C4-2B (cell line): ENCODE data around the gene KLK5.

Experiments
- ZFX ChIP-seq: fragments of 450-650 bp; IDR thresholded peaks from 2 replicates; pipeline ENCODE4 v1.6.1; 2017
- TF ChIP-seq, protein P1 (sequence below): fragments of 450-650 bp; conservative IDR thresholded peaks from 2 replicates; pipeline ENCODE4 v1.5.1; 2017; ENCODE audit warnings: mild to moderate bottlenecking

- TF ChIP-seq, protein P1, sequence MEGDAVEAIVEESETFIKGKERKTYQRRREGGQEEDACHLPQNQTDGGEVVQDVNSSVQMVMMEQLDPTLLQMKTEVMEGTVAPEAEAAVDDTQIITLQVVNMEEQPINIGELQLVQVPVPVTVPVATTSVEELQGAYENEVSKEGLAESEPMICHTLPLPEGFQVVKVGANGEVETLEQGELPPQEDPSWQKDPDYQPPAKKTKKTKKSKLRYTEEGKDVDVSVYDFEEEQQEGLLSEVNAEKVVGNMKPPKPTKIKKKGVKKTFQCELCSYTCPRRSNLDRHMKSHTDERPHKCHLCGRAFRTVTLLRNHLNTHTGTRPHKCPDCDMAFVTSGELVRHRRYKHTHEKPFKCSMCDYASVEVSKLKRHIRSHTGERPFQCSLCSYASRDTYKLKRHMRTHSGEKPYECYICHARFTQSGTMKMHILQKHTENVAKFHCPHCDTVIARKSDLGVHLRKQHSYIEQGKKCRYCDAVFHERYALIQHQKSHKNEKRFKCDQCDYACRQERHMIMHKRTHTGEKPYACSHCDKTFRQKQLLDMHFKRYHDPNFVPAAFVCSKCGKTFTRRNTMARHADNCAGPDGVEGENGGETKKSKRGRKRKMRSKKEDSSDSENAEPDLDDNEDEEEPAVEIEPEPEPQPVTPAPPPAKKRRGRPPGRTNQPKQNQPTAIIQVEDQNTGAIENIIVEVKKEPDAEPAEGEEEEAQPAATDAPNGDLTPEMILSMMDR = no peak
- TF ChIP-seq ZFX = no peak
Measured at GRCh38 chr19:50949861-50950260, 3.0 kb downstream of the KLK5 start.
